WERI-Rb-1 (cell line): Measurements from ENCODE around the gene SRCIN1.
A peak's percentile ranks its signal among the peaks of the same experiment; 100 is the strongest.
"Not testable (repeated sequence)": the region's sequence is repeated elsewhere in the genome, so short reads cannot be mapped to it uniquely, and the experiment has no call there.

Source experiments
- DNase-seq: peaks from one replicate; pipeline ENCODE4 v3.0.0-alpha.2; 2020
- H3K27ac ChIP-seq: fragments of 250-450 bp; sonication (Bioruptor Pico); 2 replicates; pipeline ENCODE4 v1.5.1; 2020; ENCODE audit warnings: mild to moderate bottlenecking, moderate library complexity
- H3K27me3 ChIP-seq: fragments of 250-450 bp; sonication (Bioruptor Pico); 2 replicates; pipeline ENCODE4 v1.5.1; 2021; ENCODE audit warnings: mild to moderate bottlenecking, low read depth, moderate library complexity; ENCODE audit not compliant: insufficient read depth, severe bottlenecking
- H3K36me3 ChIP-seq: fragments of 250-450 bp; sonication (Bioruptor Pico); 2 replicates; pipeline ENCODE4 v1.5.1; 2020; ENCODE audit warnings: mild to moderate bottlenecking, moderate library complexity
- H3K4me3 ChIP-seq: 2 replicates; pipeline ENCODE4 v1.5.1; 2011; ENCODE audit warnings: low read depth, mild to moderate bottlenecking, control low read depth, low read length
- H3K9me3 ChIP-seq: fragments of 250-450 bp; sonication (Bioruptor Pico); 2 replicates; pipeline ENCODE4 v1.5.1; 2021; ENCODE audit warnings: mild to moderate bottlenecking, moderate library complexity; ENCODE audit not compliant: severe bottlenecking
- TF ChIP-seq, protein P1 (sequence below): IDR thresholded peaks from 2 replicates; pipeline ENCODE4 v1.5.1; 2011; ENCODE audit warnings: low read depth, mild to moderate bottlenecking, control low read depth, inconsistent platforms, low read length

SRCIN1 gene

DNA sequence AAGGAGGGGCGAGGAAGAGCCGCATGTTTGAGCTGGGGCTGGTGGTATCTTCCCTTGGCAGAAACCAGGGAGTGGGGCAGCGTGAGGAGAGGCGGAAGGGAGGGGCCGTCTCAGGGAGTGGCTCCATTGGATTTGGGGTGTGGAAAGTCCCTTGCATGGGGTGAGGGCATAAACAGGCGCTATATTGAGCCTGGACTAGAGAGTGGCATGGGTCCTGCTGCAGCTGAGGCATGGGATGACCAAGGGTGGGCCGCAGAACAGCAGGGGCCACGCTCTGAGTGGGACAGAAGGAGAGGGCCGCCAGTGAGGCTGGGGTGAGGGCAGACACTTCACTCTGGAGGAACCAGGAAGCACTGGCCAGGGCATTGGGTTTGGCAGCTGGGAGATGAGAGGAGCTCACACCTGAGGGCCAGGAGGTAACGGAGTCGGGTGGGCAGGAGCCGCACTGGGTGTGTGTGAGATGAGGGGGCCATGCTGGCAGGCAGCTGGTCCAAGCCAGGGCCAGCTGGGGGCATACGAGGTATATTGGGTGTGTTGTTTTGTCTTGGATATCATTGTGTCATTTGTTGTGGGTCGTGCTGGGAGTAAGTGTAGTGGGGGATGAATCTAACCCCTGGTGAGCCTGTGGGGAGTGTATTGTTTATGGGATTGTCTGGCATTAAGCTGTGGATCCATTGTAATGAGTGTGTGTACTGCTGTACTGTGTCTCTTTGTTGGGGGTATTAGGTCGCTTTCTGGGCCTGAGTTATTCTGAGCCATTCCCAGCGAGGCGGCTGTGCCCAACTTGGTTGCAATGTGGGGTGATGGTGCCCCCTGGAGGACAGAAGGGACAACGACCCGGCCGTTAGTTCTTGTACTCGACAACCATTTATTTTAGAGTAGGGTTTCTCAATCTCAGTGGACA, 121.3 kb downstream of the SRCIN1 start:
- H3K9me3 ChIP-seq, H3K4me3 ChIP-seq, H3K27ac ChIP-seq, H3K36me3 ChIP-seq, H3K27me3 ChIP-seq: not testable (repeated sequence)
- TF ChIP-seq, protein P1, sequence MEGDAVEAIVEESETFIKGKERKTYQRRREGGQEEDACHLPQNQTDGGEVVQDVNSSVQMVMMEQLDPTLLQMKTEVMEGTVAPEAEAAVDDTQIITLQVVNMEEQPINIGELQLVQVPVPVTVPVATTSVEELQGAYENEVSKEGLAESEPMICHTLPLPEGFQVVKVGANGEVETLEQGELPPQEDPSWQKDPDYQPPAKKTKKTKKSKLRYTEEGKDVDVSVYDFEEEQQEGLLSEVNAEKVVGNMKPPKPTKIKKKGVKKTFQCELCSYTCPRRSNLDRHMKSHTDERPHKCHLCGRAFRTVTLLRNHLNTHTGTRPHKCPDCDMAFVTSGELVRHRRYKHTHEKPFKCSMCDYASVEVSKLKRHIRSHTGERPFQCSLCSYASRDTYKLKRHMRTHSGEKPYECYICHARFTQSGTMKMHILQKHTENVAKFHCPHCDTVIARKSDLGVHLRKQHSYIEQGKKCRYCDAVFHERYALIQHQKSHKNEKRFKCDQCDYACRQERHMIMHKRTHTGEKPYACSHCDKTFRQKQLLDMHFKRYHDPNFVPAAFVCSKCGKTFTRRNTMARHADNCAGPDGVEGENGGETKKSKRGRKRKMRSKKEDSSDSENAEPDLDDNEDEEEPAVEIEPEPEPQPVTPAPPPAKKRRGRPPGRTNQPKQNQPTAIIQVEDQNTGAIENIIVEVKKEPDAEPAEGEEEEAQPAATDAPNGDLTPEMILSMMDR = peak; percentile 66
- peak; percentile 75 for DNase-seq

DNA sequence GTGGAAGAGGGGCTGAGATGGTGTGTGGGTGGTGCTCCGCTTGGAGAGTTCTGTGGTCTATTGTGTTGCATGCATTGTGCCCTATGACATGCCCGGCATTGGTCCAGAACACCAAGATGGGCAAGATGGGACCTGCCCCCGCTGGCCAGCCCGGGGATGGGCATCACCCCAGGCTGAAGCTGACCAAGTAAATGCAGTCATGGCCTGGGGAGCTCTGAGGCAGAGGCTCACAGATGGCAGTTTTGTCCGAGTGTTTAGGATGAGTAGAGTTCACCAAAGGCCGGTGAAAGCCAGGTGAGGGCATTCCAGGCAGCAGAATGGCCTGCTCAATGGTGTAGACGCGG, 123.1 kb downstream of the SRCIN1 start:
- H3K27me3 ChIP-seq, H3K9me3 ChIP-seq, H3K4me3 ChIP-seq, H3K36me3 ChIP-seq, DNase-seq, H3K27ac ChIP-seq: not testable (repeated sequence)

GRCh38 chr17:38482039-38482699, 123.6 kb downstream of the SRCIN1 start:
- DNase-seq, H3K27ac ChIP-seq, H3K36me3 ChIP-seq, H3K4me3 ChIP-seq, H3K9me3 ChIP-seq, H3K27me3 ChIP-seq: not testable (repeated sequence)
